GM21737 (cell line): ENCODE measurements around the gene TMEM220.
"Not testable (repeated sequence)": the region's sequence is repeated elsewhere in the genome, so short reads cannot be mapped to it uniquely, and the experiment has no call there.

Source experiments
- ATAC-seq: cut with Tn5 transposase; IDR thresholded peaks from one replicate; pipeline ENCODE4 v1.9.1; 2021; ENCODE audit warnings: mild to moderate bottlenecking, moderate library complexity; ENCODE audit not compliant: unreplicated experiment

TMEM220 gene

DNA sequence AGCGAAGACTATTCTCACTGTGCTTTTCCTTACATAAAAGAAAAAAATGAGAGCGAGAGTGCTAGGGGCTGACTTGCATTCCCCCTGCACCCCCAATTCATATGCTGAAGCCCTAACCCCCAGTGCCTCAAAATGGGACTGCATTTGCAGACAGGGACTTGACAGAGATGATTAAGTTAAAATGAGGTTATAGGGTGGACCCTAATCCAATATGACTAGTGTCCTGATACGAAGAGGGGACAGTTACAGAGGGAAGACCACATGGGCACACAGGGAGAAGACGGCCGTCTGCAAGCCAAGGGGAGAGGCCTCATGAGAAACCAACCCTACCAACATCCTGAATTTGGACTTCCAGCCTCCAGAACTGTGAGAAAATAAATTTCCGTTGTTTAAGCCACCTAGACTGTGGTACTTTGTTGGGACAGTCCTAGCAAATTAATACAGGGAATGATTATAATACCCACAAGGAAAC lies 1.6 kb upstream of the TMEM220 start:
- no peak for ATAC-seq

GRCh38 chr17:10730247-10730646 lies 424 bp upstream of the TMEM220 start:
- not testable (repeated sequence) for ATAC-seq

DNA sequence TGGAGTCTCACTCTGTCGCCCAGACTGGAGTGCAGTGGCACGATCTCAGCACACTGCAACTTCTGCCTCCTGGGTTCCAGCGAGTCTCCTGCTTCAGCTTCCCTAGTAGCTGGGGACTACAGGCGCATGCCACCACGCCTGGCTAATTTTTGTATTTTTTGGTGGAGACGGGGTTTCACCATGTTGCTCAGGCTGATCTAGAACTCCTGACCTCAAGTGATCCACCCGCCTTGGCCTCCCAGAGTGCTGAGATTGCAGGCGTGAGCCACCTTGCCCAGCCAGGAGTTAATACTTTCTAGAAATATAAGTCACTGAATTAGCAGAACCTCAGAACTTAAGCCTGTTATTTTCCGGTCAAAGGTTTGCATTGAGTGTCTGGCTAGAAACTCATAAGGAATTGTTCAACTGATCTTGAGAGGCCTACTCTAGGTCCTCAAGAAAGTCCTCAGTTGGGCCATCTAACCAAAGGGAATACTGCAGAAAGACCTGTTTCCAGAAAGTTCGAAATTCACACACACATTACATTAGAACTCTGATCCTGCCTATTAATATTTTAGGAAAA lies 1.4 kb downstream of the TMEM220 start:
- ATAC-seq, result no peak

DNA sequence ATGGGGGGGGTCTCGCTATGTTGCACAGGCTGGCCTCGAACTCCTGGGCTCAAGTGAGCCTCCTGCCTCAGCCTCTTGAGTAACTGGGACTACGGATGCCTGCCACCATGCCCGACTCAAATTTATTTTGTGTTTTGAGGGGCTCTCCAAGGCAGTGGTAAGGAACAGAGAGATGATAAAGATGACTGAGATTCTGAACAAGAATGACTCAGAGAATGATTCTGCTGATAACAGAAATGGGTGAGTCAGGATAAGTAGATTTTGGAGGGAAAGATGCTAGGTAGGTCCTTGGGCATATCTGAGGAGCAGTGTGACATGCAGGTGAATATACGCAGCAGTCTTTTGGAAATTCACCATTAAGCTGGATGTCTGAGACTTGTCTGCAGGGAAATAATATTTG lies 2.6 kb downstream of the TMEM220 start:
- no peak for ATAC-seq

DNA sequence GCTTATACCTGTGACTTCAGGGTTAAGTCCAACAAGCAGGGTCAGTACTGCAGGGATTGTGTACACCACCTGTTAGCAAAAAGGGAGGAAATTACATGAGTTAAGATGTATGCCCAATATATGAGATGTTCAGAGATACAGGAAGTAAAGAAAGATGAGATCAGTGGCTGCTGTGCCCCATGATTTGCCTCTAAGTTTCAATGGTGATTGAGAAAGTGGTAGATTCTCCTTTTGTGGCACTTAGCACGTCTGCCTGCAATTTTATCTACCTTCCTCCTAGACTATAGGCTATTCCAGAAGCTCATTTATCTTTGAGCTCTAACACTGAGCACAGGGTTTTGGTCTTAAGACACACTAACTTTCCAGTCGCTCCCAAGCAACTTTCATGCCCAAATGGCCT lies 3.6 kb downstream of the TMEM220 start:
- no peak for ATAC-seq

GRCh38 chr17:10725262-10725661 lies 4.6 kb downstream of the TMEM220 start:
- ATAC-seq, result no peak

DNA sequence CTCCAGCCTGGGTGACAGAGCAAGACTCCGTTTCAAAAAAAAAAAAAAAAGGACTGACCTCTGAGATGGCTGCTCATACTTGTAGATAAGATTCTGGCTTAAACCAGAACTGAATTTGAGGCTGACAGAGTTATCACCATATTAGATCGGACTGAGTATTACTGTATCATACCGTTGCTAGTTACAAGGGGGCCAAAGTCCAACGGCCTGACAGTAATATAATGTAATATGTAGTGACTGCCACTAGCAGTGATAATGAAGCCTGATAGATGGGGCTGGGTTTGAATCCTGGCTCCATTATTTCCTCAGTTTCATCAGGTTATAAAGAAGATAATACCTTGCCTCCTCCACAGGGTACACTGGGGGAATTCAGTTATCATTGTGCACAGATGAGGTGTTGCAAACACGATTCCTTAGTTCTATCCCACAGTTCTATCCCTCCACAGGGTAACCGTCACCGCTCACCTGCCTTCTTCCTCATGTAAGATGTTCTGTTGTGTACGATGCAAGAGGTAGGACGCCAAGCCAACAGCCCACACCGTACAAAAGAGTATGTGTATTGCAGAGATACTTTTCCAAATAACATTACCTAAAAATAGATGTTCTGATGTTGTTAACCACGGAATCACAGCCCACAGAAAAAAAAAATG lies 5.2 kb downstream of the TMEM220 start:
- ATAC-seq, result no peak

DNA sequence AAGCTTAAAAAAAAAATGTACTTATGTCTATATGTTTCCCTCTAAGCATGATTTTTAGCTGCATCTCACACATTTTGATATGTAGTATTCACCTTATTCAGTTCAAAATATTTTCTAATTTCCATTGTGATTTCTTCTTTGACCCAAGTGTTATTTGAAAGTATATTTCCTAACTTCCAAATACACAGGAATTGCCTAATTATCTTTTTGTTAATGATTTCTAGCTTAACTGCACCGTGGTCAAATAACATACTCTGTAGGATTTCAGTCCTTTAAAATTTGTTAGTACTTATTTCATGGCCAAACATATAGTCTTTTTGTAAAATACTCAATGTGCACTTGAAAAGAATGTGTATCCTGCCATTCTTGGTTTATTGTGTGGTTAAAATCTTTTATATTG lies 11.3 kb downstream of the TMEM220 start:
- ATAC-seq, result no peak

DNA sequence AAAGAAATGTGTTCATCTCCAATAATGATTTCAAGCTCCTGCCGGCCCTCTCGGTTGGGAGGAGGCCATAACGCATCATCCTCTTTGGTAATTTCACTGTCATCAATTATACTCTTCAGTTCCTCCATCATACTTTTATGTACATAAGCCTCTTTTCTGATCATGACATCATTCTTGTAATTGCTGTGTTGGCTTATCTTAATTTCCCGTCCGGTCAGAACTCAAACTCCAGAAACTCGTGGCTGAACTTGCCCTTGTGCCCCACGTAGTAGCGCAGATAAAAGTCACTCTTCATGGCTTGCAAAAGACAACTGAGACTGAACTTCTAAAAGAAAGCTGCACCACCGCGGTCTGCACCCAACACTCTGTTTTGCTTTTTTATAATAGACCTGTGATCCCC lies 13.6 kb downstream of the TMEM220 start:
- ATAC-seq, result no peak

- ATAC-seq, result no peak
Observed at GRCh38 chr17:10713318-10713717, 16.5 kb downstream of the TMEM220 start.

DNA sequence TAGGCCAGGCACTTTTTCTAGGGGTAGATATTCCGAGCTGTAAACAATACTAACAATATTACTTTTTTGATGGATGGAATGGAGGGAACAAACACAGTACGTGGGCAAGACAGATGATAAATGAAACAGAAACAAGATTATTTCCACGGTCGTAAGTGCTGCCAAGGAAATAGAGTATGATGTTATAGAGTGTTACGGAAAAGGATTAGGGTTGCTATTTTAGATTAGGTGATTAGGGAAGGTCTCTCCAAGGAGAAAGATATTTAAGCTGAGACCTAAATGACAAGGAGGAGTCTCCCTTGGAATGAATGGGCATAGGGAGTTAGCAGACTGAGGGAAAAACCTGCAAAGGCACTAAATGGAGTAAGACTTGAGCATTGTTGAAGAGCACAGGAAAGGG lies 24.1 kb downstream of the TMEM220 start:
- no peak for ATAC-seq

GRCh38 chr17:10702574-10702973 lies 27.2 kb downstream of the TMEM220 start:
- no peak for ATAC-seq

- no peak for ATAC-seq
Observed at GRCh38 chr17:10699856-10700255, 30.0 kb downstream of the TMEM220 start.

DNA sequence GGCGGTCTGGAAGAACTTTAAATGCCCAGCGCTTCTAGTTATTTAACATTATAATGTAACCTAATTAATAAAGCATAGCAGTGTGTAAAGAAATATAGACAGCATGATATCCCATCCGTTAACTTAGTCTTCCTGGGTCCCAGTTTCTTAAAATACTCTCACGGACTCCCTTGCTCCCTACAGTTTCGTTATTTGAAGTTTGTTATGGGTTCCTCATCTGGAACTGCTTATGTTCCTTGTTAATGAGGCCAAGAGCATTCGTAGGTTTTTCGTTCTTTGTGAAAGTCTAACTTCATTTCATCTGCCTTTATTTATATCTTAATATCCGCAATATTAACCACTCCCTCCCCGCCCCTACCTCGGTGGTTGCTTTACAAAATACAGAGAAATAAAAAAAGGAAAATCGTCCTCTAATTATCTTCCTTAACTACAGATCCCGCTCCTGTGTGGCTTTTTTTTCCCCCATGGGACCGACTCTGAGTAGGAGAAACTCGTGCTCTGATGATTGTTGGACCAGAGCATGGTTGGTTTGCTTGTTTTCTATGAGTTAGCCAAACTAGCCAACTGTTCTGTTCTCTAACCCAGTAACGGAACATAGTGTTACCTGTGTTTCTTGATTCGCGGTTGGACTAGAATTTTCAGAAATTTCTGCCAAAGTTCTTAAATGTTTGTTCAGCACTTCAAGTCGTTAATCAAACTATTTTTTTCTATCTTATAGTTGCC lies 31.6 kb downstream of the TMEM220 start:
- no peak for ATAC-seq

- ATAC-seq, result peak; percentile 93
Observed at GRCh38 chr17:10697092-10698081, 32.4 kb downstream of the TMEM220 start, which contains the start of the genes ADPRM and SCO1. Gene ADPRM (plus strand): TSS chr17:10697594. CDS start chr17:10704927, 7,333 bp downstream. Gene SCO1 (minus strand): TSS chr17:10697533. CDS start chr17:10697507, 26 bp downstream.

- not testable (repeated sequence) for ATAC-seq
Observed at GRCh38 chr17:10695875-10696407, 33.9 kb downstream of the TMEM220 start.

GRCh38 chr17:10687499-10687898 lies 42.3 kb downstream of the TMEM220 start:
- no peak for ATAC-seq

DNA sequence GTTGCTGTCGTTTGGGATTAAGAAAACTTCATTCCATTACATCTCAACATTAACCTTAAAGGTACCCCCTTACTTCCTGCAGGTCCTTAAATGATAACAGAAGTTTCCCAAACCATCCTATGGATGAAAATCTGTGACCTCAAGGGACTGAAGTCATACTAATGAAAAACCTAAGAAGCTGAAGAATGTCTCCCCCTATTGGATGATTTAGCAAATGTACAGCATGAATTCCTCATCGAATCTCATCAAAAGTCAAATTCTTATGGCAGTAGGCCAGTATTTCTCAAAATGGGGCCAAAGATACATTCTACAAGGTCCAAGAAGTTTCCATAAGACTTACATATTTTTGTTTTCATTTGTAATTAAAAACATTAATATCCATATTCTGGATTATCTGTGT lies 46.0 kb downstream of the TMEM220 start:
- ATAC-seq, result no peak

GRCh38 chr17:10681866-10682446 lies 47.9 kb downstream of the TMEM220 start:
- no peak for ATAC-seq

- ATAC-seq, result no peak
Observed at GRCh38 chr17:10674704-10675103, 55.1 kb downstream of the TMEM220 start.
